CD14-positive monocyte (primary cell): ENCODE data around the gene AFDN. TPM values are rescaled to one million over a fixed set of nuclear protein-coding genes. Genes with fewer than 3 reads are reported as not detected.

ENCODE experiments used
- DNase-seq, 3 donors: peaks; one replicate each; pipeline ENCODE4 v3.0.0-alpha.2; 2011 to 2022
- H2AFZ ChIP-seq: 2 replicates; pipeline ENCODE4 v1.6.0; 2012; ENCODE audit warnings: mild to moderate bottlenecking, low read depth, low read length, inconsistent platforms; ENCODE audit not compliant: insufficient read depth, poor library complexity, severe bottlenecking
- H3K27ac ChIP-seq, 2 donors: 1 replicate in 1 of 2; 2 replicates in 1 of 2; pipeline ENCODE4 v1.5.1; 2012 to 2013; ENCODE audit warnings: low read length in 2 of 2, control low read depth in 1 of 2, inconsistent platforms in 1 of 2, low read depth in 1 of 2, mild to moderate bottlenecking in 1 of 2
- H3K27me3 ChIP-seq, 2 donors: one replicate each; pipeline versions ENCODE4 v1.6.0 to v1.6.1; 2011 to 2013; ENCODE audit warnings: low read length in 2 of 2; ENCODE audit not compliant: control insufficient read depth in 2 of 2, insufficient read depth in 2 of 2
- H3K36me3 ChIP-seq, 2 donors: replicated peaks in 1 of 2; 1 replicate in 1 of 2; 2 replicates in 1 of 2; pipeline versions ENCODE4 v1.5.1 to v1.6.1; 2012 to 2013; ENCODE audit warnings: low read length in 2 of 2, control low read depth in 1 of 2, inconsistent platforms in 1 of 2, mild to moderate bottlenecking in 1 of 2; ENCODE audit not compliant: insufficient read depth in 2 of 2, control insufficient read depth in 1 of 2
- H3K4me1 ChIP-seq, 2 donors: 1 replicate in 1 of 2; 2 replicates in 1 of 2; pipeline versions ENCODE4 v1.5.1 to v1.6.1; 2012 to 2013; ENCODE audit warnings: low read length in 2 of 2, control low read depth in 1 of 2, inconsistent platforms in 1 of 2, mild to moderate bottlenecking in 1 of 2, moderate library complexity in 1 of 2; ENCODE audit not compliant: insufficient read depth in 2 of 2, control insufficient read depth in 1 of 2
- H3K4me2 ChIP-seq: replicated peaks from 2 replicates; pipeline ENCODE3; 2012; ENCODE audit warnings: low read length, moderate library complexity, mild to moderate bottlenecking; ENCODE audit not compliant: poor library complexity, severe bottlenecking; ENCODE audit errors: extremely low read depth
- H3K4me3 ChIP-seq, 3 experiments: fragments of 200-600 bp in 1 of 3; sonication (generic) in 1 of 3; replicated peaks in 1 of 3; 1 replicate in 2 of 3; 2 replicates in 1 of 3; pipeline ENCODE4 v1.5.1; 2011 to 2013; ENCODE audit warnings: low read length in 3 of 3, mild to moderate bottlenecking in 3 of 3, control low read depth in 2 of 3, low read depth in 2 of 3, inconsistent platforms in 1 of 3, moderate library complexity in 1 of 3
- H3K79me2 ChIP-seq: 2 replicates; pipeline ENCODE4 v1.6.0; 2012; ENCODE audit warnings: mild to moderate bottlenecking, control low read depth, inconsistent platforms, low read length, moderate library complexity; ENCODE audit not compliant: insufficient read depth
- H3K9ac ChIP-seq: 2 replicates; pipeline ENCODE4 v1.6.0; 2017; ENCODE audit warnings: low read length, mild to moderate bottlenecking; ENCODE audit not compliant: insufficient read depth, poor library complexity, severe bottlenecking
- H3K9me3 ChIP-seq, 2 donors: replicated peaks in 1 of 2; 1 replicate in 1 of 2; 2 replicates in 1 of 2; pipeline versions ENCODE4 v1.5.1 to v1.6.1; 2012 to 2013; ENCODE audit warnings: low read length in 2 of 2, control low read depth in 1 of 2; ENCODE audit not compliant: control insufficient read depth in 1 of 2, insufficient read depth in 1 of 2
- H4K20me1 ChIP-seq: 2 replicates; pipeline ENCODE4 v1.6.0; 2012; ENCODE audit warnings: mild to moderate bottlenecking, low read length, control low read depth, moderate library complexity; ENCODE audit not compliant: insufficient read depth
- H3K27ac Mint-ChIP-seq, 7 donors: one replicate each; pipeline ENCODE4 v1.8.0; 2020; ENCODE audit warnings: mild to moderate bottlenecking in 7 of 7, mixed read lengths in 7 of 7, moderate library complexity in 6 of 7, inconsistent platforms in 2 of 7
- H3K27me3 Mint-ChIP-seq, 3 donors: one replicate each; pipeline ENCODE4 v1.8.0; 2021 to 2022; ENCODE audit warnings: low read depth in 3 of 3, mild to moderate bottlenecking in 3 of 3, mixed read lengths in 3 of 3, moderate library complexity in 3 of 3, inconsistent platforms in 1 of 3
- H3K36me3 Mint-ChIP-seq, 2 donors: one replicate each; pipeline ENCODE4 v1.8.0; 2020; ENCODE audit warnings: mixed read lengths in 2 of 2, inconsistent platforms in 1 of 2, mild to moderate bottlenecking in 1 of 2
- H3K4me1 Mint-ChIP-seq: one replicate; pipeline ENCODE4 v1.8.0; 2020; ENCODE audit warnings: mild to moderate bottlenecking, mixed read lengths
- H3K4me3 Mint-ChIP-seq, 2 donors: one replicate each; pipeline ENCODE4 v1.8.0; 2020; ENCODE audit warnings: mild to moderate bottlenecking in 2 of 2, mixed read lengths in 2 of 2, moderate library complexity in 1 of 2
- H3K9me3 Mint-ChIP-seq, 7 donors: one replicate each; pipeline ENCODE4 v1.8.0; 2020 to 2022; ENCODE audit warnings: mixed read lengths in 7 of 7, mild to moderate bottlenecking in 6 of 7, moderate library complexity in 6 of 7, inconsistent platforms in 2 of 7
- WGBS: methylation state at CpG from one replicate; pipeline ENCODE4 v1.1.5; 2013; ENCODE audit warnings: missing lambda C conversion rate; ENCODE audit not compliant: insufficient coverage; 5-methylcytosine and 5-hydroxymethylcytosine counted together
- intact Hi-C, 2 donors: fragments of 100-400 bp; cut with micrococcal nuclease; formaldehyde crosslinking; loops; one replicate each; pipeline versions ENCODE4 v1.15.0 to v1.15.1; 2023
- polyA plus RNA-seq, 3 donors: library from polyadenylated mRNA; depleted of rRNA in 1 of 3; unstranded in 2 of 3; stranded (reverse) in 1 of 3; fragments of 300-500 nt in 2 of 3; fragments of >200 nt in 1 of 3; fragmentation: Illumina TruSeq in 2 of 3; gene quantifications; 1 replicate in 2 of 3; 2 replicates in 1 of 3; pipeline ENCODE4 v1.2.3, GENCODE V29; 2012 to 2021
- TF ChIP-seq, protein P1 (sequence below): fragments of 200-600 bp; IDR thresholded peaks from one replicate; pipeline ENCODE4 v1.8.0; 2022; ENCODE audit warnings: antibody characterized with exemption, mild to moderate bottlenecking

Gene AFDN
- polyA plus RNA-seq, 3 donors, result 0.03 to 1.5 TPM; not detected in 1

- intact Hi-C loops, result no loop called here
- Histone ChIP-seq H3K36me3 (no peaks in the 10 kb centered on the region), H3K9ac (no peak overlapping the region), H3K27me3 (peaks cover 0 to 32% of the 10 kb centered on the region in 2 donors), H3K27ac (no peak overlapping the region), H3K4me2 (no peak overlapping the region), H2AFZ (no peak overlapping the region), H3K4me3 (no peak overlapping the region), H3K4me1 (peaks cover 3 to 4% of the 10 kb centered on the region in 2 donors), H3K9me3 (no peaks in the 10 kb centered on the region), H4K20me1 (no peaks in the 10 kb centered on the region), H3K79me2 (no peaks in the 10 kb centered on the region)
- Mint-ChIP-seq H3K4me3 (no peak overlapping the region), H3K4me1 (peaks cover 7% of the 10 kb centered on the region), H3K9me3 (peaks cover 0 to 1% (median 0%) of the 10 kb centered on the region in 7 donors), H3K27me3 (peaks cover 20 to 36% (median 23%) of the 10 kb centered on the region in 3 donors), H3K36me3 (no peaks in the 10 kb centered on the region), H3K27ac (no peak overlapping the region)
- no peak for DNase-seq
- WGBS, result 86% methylated on average over 4 of the region's 5 CpGs
- TF ChIP-seq, protein P1, sequence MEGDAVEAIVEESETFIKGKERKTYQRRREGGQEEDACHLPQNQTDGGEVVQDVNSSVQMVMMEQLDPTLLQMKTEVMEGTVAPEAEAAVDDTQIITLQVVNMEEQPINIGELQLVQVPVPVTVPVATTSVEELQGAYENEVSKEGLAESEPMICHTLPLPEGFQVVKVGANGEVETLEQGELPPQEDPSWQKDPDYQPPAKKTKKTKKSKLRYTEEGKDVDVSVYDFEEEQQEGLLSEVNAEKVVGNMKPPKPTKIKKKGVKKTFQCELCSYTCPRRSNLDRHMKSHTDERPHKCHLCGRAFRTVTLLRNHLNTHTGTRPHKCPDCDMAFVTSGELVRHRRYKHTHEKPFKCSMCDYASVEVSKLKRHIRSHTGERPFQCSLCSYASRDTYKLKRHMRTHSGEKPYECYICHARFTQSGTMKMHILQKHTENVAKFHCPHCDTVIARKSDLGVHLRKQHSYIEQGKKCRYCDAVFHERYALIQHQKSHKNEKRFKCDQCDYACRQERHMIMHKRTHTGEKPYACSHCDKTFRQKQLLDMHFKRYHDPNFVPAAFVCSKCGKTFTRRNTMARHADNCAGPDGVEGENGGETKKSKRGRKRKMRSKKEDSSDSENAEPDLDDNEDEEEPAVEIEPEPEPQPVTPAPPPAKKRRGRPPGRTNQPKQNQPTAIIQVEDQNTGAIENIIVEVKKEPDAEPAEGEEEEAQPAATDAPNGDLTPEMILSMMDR, result no peak
These were observed 15.1 kb upstream of the AFDN start for GRCh38 chr6:167811442-167812087.

DNA sequence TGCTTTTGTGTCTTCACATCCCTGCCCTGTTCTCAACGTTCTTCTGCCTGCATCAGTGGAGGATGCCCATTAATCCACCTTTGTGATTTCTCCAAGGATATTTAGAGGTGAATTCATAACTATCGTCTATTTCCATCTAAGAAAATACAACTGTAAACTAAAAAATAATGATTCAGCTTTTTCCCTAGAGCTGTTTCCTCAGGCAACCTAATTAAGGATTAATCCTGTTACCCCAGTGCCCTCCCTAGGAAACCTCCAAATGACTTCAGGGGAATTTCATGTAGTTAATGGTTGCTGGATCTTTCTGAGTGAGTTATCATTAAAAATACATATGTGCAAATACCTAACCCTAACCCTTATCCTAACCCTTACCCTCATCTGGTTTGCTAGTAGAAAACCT lies 14.6 kb upstream of the AFDN start:
- WGBS, result no CpG with 5 or more reads among the region's 2 CpGs
- intact Hi-C loops, result no loop called here

More for the DNA sequence above, 14.6 kb upstream of the AFDN start:
- Mint-ChIP-seq H3K27ac (no peak overlapping the region), H3K36me3 (no peaks in the 10 kb centered on the region), H3K27me3 (peaks cover 15 to 36% (median 20%) of the 10 kb centered on the region in 3 donors), H3K9me3 (peaks cover 0 to 4% (median 0%) of the 10 kb centered on the region in 7 donors), H3K4me3 (no peak overlapping the region), H3K4me1 (peaks cover 6% of the 10 kb centered on the region)
- Histone ChIP-seq H3K4me2 (no peak overlapping the region), H3K27ac (no peak overlapping the region), H3K79me2 (no peaks in the 10 kb centered on the region), H2AFZ (no peak overlapping the region), H3K9ac (no peak overlapping the region), H3K27me3 (peaks cover 0 to 32% of the 10 kb centered on the region in 2 donors), H3K9me3 (no peaks in the 10 kb centered on the region), H3K4me3 (no peak overlapping the region), H4K20me1 (no peaks in the 10 kb centered on the region), H3K4me1 (peaks cover 3 to 4% of the 10 kb centered on the region in 2 donors), H3K36me3 (no peaks in the 10 kb centered on the region)
- TF ChIP-seq, protein P1, result no peak
- no peak for DNase-seq
